Measurements from ENCODE around the gene KLF3.

Gene KLF3

DNA sequence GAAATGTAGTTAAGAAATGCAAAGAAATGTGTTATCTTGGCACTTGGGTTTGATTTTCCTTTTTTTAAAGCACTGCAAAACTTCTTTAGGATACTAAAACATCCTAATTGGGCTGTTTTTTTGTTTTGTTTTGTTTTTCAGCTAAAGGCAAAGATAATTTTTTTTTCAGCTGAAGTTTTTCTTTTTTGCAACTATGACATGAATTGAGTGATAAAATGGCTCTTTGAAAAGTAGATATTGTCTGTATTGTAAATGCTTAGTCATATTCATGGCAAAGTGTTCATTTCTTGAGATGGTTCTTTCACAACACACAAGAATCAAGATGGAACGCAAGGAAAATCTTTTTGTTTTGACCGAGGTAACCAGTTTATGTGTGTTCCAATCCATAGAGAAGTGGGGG, 35.1 kb downstream of the KLF3 start:
- DNase-seq, result no peak

- peak in 1 of 5 donors; percentile 13 for DNase-seq
Measured at GRCh38 chr4:38703635-38704034, 39.6 kb downstream of the KLF3 start.

GRCh38 chr4:38704622-38705154, 40.7 kb downstream of the KLF3 start:
- no peak for DNase-seq

- DNase-seq, result no peak
Measured at GRCh38 chr4:38706301-38706700, 42.3 kb downstream of the KLF3 start.

DNA sequence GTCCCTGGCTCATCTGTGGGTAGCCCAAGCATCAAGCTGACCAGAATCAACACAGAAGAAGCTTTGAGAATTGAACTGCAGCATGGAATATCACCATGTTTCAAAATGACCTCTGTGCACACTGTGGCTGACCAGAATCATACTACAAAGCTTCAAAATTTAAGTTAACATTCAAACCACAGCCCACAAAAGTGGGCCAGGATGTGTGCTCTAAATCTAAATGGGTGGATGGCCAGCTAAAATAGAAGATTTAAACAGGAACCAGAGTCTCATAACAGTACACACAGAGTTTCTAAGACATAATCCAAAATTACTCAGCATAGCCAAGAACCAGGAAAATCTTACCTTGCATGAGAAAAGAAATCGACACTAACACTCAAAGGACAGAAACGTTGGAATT, 46.1 kb downstream of the KLF3 start:
- peak in 1 of 5 donors; percentile 58 for DNase-seq

DNA sequence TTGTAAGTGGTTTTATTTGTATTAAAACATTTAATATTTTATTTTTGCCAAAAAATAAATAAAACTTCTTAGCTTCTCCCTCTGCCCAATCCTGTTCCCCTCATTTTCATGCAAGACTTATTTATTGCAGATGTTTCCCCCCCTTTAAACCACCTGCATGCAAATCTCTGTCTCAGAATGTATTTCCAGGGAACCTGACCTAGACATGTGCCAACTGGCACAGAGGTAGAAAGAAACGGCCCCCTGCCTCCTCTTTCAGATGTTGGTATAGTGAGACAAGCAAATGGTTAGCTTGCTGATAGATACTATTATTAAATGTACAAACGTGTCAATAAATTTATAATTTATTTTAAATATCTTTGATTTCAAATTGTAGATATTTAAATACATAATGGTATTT, 47.1 kb downstream of the KLF3 start:
- DNase-seq, result no peak

DNA sequence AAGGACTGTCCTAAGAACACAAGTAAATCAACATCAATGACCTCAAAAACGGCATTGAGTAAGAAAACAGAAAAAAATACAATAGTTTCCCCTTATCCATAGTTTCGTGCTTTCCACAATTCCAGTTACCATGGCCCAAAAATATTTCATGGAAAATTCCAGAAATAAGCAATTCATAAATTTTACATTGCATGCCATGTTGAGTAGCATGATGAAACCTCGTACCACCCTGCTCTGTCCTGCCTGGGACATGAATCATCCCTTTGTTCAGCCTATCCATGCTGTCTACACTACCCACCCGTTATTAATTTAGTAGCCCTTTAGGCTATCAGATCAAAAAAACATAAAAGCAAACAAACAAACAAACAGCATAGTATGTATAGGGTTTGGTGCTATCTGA, 51.1 kb downstream of the KLF3 start:
- no peak for DNase-seq

GRCh38 chr4:38716256-38716655, 52.3 kb downstream of the KLF3 start:
- DNase-seq, result no peak

GRCh38 chr4:38717604-38718003, 53.6 kb downstream of the KLF3 start:
- DNase-seq, result no peak

- DNase-seq, result no peak
Measured at GRCh38 chr4:38723114-38723513, 59.1 kb downstream of the KLF3 start.

- DNase-seq, result no peak
Measured at GRCh38 chr4:38723726-38724474, 59.9 kb downstream of the KLF3 start.

GRCh38 chr4:38724475-38724808, 60.4 kb downstream of the KLF3 start:
- DNase-seq, result peak in 1 of 5 donors; percentile 18

- peak in 1 of 5 donors; percentile 20 for DNase-seq
Measured at GRCh38 chr4:38728631-38729141, 64.7 kb downstream of the KLF3 start.

- no peak for DNase-seq
Measured at GRCh38 chr4:38730493-38730829, 66.5 kb downstream of the KLF3 start.

DNA sequence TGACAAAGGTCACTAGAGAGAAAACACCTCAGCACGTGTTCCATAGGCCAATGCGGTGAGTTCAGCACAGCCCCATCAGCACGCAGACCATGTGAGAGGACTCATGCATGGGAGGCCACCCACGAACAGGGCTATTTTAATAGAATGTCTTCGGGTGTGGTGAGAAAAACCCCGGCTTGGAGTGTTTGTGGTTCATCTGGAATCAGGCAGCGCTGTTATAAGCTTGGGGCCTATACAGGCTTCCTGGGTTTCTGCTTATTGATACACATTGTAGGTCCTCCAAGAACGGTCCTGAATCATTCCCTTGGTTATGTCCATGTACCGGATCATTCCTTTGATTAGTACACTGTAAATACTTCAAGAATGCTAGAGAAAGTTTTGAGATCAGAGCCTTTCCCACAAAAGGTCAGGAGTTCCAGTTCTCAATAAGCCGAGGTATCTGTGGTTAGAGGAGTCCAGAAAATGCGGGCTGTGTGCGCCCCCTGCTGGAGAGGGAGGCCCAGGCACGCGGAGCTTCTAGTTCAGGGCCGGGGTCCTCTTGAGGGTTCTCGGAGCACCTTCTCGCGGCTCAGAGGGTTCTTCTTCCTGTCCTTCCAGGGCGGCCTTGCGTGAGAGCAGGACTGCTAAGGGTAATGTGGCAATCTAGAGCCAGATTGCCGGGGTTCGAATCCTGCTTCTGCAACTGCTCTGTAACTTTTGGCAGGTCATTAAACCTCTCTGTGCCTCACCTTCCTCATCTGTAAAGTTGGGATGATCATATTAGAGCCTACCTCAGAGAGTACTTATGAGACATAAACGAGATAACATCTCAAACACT, 67.0 kb downstream of the KLF3 start:
- peak; percentile 51 to 81 (median 69) for DNase-seq

GRCh38 chr4:38733663-38734062, 69.7 kb downstream of the KLF3 start:
- DNase-seq, result no peak

GRCh38 chr4:38734446-38734845, 70.4 kb downstream of the KLF3 start:
- no peak for DNase-seq

- DNase-seq, result no peak
Measured at GRCh38 chr4:38734911-38735310, 70.9 kb downstream of the KLF3 start.

DNA sequence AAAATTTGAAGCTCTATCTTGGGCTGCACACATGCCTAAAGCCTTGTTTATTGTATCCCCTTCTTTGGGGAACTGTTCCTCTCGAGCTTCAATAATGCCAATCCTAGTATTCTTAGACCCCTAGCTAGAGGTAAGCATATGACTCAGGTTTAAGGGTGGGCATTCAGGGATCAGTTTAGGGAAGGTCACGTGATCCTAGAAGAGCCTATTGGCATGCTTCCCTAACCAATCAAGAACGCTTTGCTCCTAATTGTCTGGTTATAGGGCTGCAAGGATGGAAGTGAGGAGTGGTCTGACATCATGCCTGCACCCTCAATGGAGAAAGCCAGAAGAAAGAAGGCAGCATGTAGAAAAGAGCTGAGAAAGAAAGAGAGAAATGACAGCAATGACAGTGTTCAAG, 71.9 kb downstream of the KLF3 start:
- DNase-seq, result no peak

- DNase-seq, result no peak
Measured at GRCh38 chr4:38738940-38739803, 75.2 kb downstream of the KLF3 start.

GRCh38 chr4:38740303-38740702, 76.3 kb downstream of the KLF3 start:
- no peak for DNase-seq

DNA sequence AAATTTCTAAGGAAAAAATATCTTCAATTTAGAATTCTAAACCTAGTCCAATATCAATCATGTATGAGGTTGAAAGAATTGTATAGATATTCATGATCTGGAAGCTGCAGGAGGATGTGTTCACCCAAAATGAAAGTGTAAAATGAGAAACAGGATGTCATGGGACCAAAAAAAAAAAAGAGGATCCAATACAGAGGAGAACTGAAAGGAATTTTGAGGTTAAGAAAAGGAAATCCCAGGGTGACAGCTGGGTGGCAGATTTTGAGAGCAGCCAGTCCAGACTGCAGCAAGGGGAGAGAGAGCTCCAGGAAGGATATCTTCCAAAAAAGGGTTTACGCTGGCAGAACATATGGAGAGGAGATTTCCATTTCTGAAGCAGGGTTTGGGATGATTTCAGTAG, 79.9 kb downstream of the KLF3 start:
- DNase-seq, result no peak

GRCh38 chr4:38745881-38746280, 81.9 kb downstream of the KLF3 start:
- DNase-seq, result no peak
